Activated CD4-positive, alpha-beta T cell treated with anti-CD3 and anti-CD28 coated beads, Interleukin-2, Interleukin-6, amounts not matched to agents 100 ng/mL and 50 ng/mL, durations not matched to agents 16 hours and 8 hours (primary cell): ENCODE data around the gene ROR1.

Experiments used
- DNase-seq: peaks from one replicate; pipeline ENCODE4 v3.0.0-alpha.2; 2020

The ROR1 gene

DNA sequence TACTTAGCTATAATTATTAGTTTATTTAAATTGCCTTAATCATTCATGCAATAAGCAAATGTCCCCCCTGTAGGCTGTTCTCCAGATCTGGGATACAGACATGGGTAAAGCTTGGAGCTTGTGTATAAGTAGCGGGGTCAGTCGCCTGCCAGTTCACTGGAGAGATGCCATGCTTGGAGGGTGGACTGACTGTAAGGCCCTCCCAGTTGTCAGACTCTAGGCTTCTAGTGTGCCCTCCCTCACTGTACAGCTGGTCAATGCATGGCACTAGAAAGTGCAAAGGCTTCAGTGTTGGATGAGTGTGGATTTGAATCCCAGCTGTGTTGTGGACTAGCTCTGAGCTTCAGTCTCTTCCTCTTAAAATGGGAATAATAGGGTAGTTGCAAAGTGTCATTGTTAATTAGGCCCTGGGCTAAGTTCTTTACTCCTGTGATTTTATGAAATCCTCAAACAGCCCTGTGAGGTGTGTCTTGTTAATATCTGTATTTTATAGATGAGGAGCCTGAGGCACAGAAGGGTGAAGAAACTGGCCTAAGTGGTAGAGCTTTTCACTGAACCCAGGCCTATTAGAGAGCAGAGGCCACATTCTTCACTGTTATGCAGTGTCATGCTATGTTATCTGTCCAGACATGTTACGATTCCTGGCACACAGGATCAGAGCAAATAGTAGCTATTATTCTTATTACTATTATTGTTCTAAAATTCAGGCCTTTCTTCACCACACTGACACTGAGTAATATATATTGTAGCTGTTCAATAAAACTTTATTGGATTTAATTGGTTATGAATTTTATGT is 85.9 kb downstream of the ROR1 start:
- no peak for DNase-seq

DNA sequence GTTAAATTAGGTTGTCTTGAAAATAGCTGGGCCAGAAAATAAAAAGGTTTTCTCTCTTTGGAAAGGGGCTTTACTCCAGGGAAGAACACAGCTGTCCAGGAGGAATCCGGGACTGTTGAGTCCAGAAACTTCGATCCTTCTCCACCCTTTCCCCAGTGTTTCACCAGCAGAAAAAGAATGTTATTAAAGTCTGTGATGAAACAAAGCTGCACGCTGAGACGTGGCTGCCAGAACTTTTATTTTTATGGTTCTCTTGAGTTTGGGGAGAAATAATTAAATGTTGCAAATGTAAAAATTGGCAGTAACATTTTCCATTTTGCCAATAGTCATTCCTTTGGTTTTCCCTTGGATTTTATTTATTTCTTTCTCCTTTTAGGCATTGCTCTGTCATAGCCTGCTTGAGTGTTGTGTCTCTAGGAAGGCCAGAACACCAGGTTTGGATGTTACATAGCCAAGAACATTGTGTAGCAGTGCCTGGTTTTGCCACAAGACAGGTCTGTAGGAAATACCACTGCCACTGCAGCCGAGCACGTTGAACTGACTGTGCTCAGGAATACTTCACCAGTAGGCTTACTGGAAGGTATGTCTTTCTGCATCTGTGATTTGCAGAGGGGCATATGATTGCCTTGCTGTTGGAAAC is 87.4 kb downstream of the ROR1 start:
- DNase-seq = no peak

DNA sequence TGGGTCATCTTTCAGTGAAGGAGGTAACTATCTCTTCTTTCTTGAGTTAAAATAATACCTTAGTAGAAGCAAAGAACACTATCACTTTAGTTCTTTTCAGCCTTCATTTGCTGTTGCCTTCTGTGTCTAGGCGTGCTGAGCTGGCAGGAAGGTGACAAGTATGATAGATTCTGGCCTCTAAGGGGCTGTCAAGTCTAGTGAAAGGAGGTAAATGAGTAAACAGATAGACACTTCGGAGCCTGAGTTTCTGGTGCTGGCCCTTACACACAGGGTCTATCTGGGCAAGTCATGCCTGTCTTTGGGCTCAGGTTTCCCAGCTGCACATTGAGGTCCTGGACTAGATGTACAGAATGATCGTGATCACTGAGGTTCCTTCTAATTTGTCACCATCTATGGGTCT is 89.3 kb downstream of the ROR1 start:
- DNase-seq = no peak

DNA sequence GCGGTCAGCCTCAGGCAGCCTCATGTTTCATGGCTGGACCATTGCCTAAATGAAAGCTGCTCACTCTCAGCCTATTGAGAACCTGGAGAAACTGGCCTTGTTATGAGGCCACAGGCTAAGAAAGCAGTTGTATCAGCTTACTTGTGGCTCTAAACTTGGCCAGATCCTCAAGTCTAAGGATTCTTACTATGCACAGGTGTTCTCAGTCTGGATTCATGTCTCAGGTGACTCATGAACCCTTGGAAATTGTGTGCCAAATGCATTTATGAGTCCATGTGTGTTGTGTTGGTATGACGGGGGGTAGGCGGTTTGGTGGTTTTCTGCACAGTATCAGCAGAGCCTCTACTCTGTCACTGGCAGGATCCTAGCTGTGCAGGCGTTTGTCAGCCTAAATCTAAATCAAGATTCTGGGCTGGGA is 90.4 kb downstream of the ROR1 start:
- no peak for DNase-seq

DNA sequence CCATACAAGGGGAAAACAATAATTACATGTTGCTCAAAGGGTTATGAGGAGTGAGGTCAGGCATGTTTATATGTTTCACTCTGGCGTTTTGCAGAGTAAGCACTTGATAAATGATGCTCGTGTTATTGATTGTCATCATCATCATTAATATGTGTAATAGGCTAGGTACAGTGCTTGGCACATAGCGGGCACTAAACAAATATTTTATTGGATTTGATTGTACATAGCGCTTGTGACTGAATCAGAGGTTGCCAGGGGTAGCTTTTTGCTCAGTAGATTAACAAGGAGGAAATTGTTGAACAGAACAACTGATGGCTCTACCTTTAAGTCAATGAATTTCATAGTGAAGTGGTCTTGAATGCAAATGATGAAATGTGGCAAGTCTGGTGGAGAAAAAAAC is 91.7 kb downstream of the ROR1 start:
- no peak for DNase-seq

DNA sequence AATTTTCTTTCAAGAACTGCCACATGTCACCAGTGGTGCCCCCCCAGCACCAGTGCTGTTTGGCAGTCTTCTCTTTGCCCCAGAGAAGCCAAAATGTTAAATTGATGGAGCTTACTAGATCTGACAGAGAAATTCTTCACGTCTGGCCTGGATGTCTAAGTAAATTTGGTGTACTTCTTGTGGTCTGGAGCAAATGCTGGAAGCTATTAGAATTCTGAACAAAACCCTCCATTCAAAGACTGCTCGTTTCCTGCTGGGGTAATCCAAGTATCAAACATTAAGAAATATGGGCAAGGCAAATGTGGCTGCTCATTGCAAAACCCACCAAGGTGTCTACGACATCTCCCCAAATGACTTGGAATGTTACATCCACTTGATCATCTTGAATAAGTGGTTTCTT is 92.3 kb downstream of the ROR1 start:
- DNase-seq = no peak

DNA sequence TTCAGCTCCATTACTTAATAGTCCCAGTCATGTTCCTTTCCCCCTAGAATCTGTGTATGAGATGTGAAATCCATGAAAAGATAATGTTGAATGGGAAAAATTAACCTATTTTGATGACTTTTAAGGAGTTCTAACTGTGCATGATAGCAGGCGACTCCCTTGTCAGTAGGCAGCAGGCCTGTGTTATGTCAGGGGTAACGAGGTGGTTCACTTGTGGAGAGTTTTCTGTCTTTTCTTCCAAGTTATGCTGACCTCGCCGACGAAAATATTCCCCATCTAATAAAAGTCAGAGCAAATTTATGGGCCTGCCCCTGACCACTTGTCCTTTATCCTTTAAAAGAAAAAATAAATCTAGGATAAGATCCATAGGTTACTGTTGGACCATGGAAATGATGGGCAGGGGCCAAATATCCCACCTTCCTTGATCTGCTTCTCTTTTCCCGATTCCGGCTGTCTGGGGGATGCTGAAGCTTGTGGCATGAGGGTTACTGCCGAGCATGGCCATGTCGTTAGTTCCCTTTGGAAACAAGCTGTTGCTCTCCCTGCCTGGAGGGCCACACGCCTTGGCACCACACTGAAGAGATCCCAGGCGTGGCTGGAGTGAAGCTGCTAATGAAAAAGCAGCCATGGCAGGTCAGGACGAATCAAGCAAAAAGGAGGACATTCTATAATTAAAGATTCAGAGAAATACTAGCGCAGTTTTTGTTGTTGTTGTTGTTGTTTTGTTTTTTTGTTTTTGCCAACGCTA is 93.8 kb downstream of the ROR1 start:
- DNase-seq = no peak

DNA sequence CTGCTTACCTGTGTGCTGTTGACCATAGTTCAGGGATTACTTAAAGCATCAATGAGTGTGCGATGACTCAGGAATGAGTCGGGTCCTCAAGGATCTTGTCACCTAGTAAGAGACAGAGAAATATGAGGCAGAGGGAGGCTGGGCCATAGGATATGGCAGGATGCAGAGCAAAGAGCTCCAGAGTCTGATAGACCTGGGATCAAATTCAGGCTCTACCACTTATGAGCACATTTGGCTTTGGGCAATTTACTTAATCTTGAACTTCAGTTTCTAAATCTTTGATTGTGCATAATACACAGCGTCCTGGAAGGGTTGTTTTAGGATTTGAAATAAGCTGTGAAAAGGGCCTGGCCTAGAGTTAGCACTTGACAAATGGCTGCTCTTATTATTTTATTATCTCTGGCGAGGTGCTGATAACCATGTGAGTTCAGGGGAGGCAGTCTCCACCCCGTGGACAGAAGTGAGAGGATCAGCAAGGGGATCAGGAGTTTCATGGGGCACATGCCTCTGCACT is 94.5 kb downstream of the ROR1 start:
- no peak for DNase-seq

DNA sequence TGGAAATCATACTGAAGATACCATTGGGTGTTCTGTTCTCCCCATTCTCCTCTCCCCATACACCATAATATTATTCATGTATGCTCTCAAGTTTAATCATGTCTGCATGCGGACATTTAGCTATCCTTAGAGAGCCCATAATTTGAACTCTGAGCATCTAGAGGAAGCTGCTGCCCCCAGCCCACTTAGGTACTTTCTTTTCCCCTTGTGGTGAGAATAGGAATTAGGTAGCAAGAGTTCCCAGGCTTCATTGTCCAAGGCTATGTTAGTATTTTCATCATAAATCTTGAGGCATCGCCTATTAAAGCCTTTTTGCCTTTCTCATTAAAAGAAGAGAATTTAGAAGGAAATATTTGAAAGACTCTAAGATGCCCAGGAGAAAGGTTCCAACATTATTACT is 96.3 kb downstream of the ROR1 start:
- DNase-seq = no peak

DNA sequence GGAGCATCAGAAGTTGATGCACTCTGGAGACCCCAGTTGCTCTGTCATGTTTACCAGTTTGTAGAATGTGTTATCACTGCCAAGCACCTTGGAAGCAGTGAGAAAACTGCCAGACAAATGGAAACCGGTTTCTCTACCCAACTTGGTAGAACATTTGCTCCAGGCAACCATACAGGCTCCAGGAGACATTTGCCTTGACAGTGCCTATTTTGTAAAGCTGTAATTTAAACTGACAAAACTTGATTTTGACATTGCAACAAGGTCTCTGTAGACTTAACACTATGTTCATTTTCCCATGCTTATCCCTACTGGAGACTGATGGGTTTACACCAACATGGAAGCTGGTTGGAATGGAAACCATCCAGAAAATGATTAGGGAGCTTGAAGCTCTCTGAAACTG is 97.6 kb downstream of the ROR1 start:
- DNase-seq = no peak

DNA sequence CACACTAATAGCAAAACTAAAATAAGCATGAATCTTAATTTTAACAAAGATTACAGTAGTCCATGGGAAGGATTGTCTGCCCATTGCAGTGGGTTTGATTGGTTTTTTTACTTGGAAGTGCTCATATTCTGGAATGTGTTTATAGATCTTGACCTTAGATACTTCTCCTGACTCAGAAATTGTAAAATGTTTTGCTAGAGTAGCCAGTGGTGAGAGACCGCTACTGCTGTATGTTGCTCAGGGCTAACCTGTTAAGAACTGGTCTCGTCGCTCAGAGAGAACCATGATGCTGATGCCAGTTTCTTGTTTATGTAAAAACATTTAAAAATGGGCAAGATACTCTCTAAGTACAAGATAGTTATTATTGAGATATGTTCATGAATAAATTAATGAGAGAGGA is 99.9 kb downstream of the ROR1 start:
- no peak for DNase-seq

DNA sequence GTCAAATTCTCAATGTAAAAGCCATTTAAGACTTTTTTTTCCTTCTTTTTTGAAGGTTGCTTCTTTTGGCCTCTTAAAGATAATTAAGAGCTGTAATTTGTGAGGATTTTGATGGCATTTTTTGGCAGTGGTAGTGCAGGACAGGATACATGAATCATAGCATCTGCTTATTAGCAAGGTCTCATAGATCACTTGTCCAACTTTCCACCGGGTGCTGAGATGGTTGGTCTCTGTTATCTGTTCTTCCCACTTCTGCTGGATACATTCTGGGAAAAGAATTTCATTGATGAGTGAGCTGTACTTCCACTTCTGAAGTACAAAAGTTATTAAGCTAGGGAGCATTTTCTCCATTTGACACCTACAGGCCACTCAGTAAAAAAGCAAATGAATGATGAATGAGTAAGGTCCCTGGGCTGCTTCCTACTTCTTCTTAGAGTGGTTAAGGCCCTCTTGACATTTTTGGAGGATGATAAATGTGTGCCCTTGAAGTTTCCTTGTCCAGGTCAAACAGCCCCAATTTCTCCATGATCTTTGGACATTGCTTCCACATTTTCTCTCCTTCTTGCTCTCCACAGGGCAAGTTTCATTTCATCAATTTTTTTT is 100.6 kb downstream of the ROR1 start:
- DNase-seq = no peak

DNA sequence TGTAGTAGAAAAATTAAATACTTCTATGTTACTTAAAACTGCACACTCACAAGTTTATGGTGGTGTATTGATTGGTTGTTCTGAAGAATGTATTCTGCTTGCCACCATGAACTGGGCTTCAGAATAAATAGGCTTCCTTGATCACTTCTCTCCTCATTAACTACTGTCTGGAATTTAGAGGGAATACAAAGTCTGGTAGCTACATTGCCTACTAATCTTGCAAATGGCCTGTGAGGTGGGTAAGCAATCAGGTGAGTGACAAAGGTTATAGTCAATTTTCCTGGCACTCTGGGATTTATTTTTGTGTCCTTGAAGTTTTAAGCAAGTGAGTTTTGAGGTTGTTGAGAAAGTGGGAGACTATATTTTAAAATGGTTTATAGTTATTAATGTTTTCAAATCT is 101.8 kb downstream of the ROR1 start:
- DNase-seq = no peak

DNA sequence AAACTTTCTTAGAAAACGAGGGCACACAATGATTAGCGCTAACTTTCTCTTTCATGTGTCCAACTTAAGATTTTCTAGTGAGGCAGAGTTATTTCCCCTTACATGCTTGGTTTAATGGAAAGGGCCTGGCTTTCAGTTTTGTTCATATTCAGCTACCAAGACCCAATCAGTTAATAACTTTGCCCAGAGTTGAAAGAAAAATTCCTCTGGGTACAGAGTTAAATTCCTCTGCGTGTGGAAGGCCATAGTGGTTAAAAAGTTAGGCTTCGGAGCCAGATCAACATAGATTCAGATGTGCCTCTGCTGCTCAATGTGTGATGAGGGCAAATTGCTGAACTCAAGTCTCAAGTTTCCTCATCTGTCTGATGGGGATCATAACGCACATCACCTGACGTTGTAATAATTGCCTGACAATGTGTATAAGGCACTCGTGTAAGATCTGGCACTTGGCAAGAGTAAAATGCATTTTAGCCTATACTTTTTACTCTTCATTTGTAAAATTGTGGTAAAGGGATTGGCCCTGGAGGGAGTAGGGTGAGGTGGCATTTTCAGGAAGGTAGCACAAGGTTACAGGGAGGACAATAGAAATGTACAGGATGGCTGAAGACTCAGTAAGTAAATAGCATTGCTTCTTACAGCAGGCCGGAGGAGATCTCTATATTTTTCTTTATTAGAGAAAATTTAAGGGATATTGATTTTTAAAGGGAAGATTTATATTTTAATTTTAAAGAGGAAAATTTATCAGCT is 103.4 kb downstream of the ROR1 start:
- no peak for DNase-seq

DNA sequence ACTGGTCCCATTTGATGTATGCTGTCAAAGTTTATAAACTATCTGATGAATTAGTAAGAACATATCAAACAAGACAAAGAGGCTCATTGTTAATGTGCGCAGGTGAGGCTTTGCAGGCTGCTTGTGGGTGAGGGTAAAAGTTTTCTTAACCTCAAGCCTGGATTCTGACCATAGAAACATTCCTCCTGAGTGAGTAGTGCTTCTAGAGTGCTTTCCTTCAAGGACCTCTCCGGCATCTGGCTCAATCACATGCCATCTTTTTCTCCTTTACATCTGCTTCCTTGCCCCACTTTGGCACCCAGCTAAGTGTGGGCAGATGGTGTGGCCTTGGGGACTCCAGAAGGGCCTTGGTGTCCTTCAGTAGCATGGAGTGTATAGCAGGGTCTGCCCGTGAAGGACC is 104.0 kb downstream of the ROR1 start:
- DNase-seq = no peak

DNA sequence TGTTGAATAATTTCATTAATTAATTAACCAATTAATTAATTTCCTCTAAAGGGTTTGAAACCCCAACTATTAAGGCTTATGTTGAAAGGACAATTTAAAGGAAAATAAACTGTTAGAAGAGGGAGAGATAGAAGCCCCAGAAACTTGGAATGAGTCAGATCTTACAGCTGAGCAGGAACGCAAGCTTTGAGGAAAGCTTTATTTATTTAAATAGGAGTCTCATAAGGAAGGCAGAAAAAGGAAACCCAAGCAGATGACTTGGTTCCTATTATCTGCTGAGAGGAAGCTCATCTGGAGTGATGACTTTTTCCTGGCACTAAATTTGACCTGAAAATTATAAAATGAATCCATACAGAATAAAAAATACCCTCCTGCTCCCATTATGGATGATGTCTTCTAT is 105.1 kb downstream of the ROR1 start:
- no peak for DNase-seq

DNA sequence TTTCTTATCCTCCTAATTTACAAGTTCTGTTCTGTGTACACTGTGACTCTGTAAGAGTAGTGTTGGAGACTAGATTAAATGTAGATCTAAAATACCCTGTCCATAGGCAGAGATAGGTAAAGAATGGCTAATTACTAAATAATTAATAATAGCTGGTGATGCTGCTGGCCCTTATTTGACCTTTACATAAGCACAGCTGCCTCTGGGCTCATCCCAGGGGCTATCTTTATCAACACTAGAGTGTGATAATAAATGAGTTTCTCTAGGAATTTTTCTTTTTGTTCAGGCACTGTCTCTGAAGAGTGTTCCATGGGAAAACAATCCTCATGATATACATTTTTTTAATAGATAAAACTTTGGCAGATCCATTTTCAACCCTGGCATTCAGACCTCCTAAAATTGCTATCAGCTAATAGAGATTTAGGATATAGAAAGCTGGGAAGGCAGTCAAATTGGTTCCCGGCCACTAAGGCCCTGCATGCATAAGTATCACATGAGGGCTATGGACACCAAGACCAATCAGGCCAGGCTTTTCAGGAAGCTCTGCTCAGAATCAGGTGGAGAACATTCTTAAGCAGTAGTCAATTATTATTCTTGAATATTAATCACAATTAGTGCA is 107.2 kb downstream of the ROR1 start:
- DNase-seq = no peak

DNA sequence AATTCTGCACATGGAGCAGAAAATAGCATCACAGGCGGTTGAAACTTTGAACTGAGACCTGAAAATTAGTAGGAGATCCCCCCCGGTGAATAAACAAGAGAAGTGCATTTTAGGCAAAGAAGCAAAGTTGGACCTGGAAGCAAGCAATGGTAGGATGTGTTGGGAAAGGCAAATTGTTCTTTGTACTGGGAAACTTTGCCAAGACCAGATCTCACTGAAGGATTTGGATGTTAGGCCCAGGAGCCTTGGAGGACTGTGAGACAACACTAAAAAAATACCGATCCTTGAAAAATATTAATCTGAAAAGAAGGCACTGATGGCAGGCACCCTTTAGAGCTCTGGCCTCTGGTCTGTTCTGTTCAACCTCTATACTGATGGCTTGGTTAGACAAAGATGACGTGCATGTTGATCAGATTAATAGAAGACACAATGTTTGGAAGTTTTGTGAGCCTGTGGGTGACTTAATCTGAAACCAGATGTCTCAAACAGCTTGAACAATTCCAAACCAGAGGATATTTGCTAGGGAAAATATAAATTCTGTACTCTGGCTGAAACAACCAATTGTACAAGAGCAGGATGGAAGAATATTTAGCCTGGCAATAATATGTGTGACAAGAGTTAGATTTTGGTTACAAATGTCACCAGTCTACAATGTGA is 108.4 kb downstream of the ROR1 start:
- no peak for DNase-seq

DNA sequence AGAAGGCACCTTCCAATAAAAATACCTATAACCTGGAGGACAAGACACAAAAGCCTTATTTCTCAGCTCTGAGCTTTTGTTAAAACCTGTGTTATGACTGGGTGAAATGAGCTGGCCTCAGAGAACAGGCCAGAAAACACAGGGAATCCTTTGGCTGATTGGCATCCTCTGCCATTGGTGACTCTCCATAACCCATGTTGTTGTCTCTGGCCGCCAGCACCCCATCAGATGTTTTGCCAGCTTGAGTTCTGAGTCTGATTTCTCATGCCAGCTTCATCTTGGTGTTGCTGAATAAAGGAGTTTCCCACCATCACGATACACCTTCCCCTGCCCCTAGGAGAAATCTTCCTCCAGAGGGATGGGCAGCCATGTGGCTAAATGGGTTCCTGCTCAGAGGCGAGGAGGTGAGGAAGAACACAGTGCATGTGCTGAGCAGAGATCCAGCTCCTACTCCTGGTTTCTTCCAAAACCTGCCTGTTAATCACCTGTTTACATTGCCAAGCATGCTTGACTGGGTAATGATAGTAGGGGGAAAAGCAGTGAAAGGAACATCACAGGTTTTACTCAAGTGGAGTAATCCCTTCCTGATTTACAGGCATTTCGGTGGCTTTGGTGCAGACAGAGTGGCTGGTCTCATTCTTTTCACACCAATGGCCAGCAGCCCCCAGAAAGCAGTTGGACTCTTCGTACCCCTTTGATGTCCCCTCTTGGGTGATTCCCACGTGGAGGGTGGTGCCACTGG is 109.8 kb downstream of the ROR1 start:
- no peak for DNase-seq

DNA sequence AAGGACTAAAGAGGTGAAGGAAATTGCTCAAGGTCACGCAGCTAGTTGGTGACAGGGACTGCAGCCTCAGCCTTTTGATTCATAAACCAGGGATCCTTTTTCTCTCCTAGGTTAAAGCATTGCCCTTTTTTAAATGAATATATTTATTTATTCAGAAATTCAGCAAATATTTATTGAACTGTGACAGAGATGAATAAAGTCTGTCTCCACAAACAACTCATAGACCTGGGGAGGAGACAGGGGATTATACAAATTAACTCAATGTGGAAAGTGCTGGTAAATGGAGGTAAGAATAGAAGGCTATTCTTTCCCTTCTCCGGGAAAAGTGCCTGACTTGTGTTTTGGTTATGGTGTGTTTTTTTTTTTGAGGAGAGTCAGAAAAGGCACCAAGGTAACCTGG is 110.7 kb downstream of the ROR1 start:
- no peak for DNase-seq

DNA sequence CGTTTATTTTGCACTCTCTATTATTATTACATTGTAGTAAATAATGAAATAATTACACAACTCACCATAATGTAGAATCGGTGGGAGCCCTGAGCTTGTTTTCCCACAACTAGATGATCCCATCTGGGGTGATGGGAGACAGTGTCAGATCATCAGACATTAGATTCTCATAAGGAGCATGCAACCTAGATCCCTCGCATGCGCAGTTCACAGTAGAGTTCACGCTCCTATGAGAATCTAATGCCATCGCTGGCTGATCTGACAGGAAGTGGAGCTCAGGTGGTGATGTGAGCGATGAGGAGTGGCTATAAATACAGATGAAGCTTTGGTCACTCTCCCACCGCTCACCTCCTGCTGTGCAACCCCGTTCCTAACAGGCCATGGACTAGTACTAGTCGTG is 112.1 kb downstream of the ROR1 start:
- DNase-seq = no peak
